Measurements from ENCODE around the gene DNAJC25. TPM values are rescaled to one million over a fixed set of nuclear protein-coding genes. Genes with fewer than 3 reads are reported as not detected.
A peak's percentile ranks its signal among the peaks of the same experiment; 100 is the strongest.

Gene DNAJC25
- total RNA-seq, 1 experiment from 2014 or later, result 6.1 TPM

DNA sequence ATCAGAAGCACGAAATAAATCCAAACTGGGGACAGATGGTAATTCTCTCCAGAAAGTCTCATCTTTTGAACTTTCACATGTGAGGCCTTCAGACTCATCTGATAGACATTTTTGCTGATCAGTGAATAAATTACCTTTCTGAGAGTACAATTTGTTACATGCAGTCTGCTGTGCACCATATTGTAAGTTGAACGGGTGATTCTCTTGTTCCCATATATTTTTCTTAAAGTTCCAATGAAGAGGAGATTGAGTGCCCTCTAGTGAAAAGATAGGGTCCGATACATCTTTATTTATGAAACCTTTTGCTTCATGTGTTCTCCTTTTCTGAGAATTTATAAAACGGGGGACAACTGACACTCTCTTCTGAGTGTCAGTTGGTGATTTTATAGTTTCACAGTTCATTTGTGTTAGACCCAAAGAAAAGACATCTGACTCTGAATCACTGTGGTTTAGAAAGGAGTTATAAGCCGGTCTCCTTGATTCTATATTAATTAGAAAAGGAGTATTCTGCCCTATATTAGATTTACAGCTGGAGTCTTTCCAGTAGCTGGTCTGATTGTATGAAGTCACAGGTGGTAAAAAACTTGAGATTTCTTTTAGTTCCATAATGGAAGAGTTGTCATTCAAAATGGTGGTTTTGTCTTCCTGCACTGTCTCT, 60.7 kb downstream of the DNAJC25 start:
- TF ChIP-seq CTCF (conservative IDR thresholded peaks at IDR 0.05; ENCODE audit: low read depth, low read length) (peak; percentile 64), EZH2 (IDR thresholded peaks at IDR 0.05; ENCODE audit: borderline replicate concordance, low read depth, low read length, poor library complexity, severe bottlenecking) (no peak)
- no peaks in the 10 kb centered on the region for H3K4me1 ChIP-seq (ENCODE audit: insufficient read depth, low read length, poor library complexity, severe bottlenecking)
- H3K36me3 ChIP-seq (ENCODE audit: insufficient read depth, low read length, poor library complexity, severe bottlenecking), result no peaks in the 10 kb centered on the region
- no peak overlapping the region for H3K4me3 ChIP-seq (ENCODE audit: low read depth, low read length, poor library complexity, severe bottlenecking)
- intact Hi-C loops (cut with micrococcal nuclease; ENCODE audit: unreplicated experiment), result loop anchor here (2.0 kb wide), 1 partner anchor 93 kb away; the partner anchor contains the start of gene PTGR1
- H3K27me3 ChIP-seq (replicated peaks; ENCODE audit: insufficient read depth, low read depth, low read length, poor library complexity), result no peaks in the 10 kb centered on the region
- no peak overlapping the region for H3K27ac ChIP-seq (ENCODE audit: low read depth, low read length, poor library complexity, severe bottlenecking)
- DNase-seq (ENCODE audit: low spot score), result peak; percentile 73
- no peaks in the 10 kb centered on the region for H3K9me3 ChIP-seq (ENCODE audit: low read depth, low read length, poor library complexity, severe bottlenecking)
- BruUV-seq (replicated peaks), result no TSS peak
- ChIA-PET CTCF (interaction anchor here (0.6 to 1.2 kb wide), 2 partner anchors 93 to 118 kb away, joined by 3 to 4 read pairs; no protein-coding TSS in a partner anchor), POLR2A (ENCODE audit: low non-redundant PET) (no interaction called here)

DNA sequence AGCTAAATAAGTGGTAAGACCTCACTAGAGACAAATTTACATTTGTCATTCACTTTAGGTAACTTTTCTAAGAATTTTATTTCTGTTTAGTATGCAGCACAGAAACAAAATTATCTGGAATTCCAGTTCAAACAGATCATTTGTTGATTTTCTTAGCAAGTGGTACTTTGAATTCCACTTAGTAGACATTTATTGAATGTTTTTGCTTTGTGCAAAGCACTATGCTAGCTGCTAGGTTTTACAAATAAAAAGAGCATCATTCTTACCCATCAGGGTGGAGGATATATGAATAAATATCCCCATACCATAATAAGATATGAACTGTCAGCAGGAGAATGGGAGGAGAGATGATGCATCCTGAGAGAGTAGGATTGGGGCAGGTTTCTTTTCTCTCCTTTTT, 65.7 kb downstream of the DNAJC25 start:
- H3K27me3 ChIP-seq (replicated peaks; ENCODE audit: insufficient read depth, low read depth, low read length, poor library complexity), result no peaks in the 10 kb centered on the region
- no peaks in the 10 kb centered on the region for H3K36me3 ChIP-seq (ENCODE audit: insufficient read depth, low read length, poor library complexity, severe bottlenecking)
- TF ChIP-seq CTCF (conservative IDR thresholded peaks at IDR 0.05; ENCODE audit: low read depth, low read length) (no peak), EZH2 (IDR thresholded peaks at IDR 0.05; ENCODE audit: borderline replicate concordance, low read depth, low read length, poor library complexity, severe bottlenecking) (no peak)
- CTCF ChIA-PET, result no interaction called here
- intact Hi-C loops (cut with micrococcal nuclease; ENCODE audit: unreplicated experiment), result no loop called here
- POLR2A ChIA-PET (ENCODE audit: low non-redundant PET), result no interaction called here
- no peak for DNase-seq (ENCODE audit: low spot score)
- H3K4me3 ChIP-seq (ENCODE audit: low read depth, low read length, poor library complexity, severe bottlenecking), result no peak overlapping the region
- H3K4me1 ChIP-seq (ENCODE audit: insufficient read depth, low read length, poor library complexity, severe bottlenecking), result no peaks in the 10 kb centered on the region
- H3K9me3 ChIP-seq (ENCODE audit: low read depth, low read length, poor library complexity, severe bottlenecking), result no peaks in the 10 kb centered on the region
- no TSS peak for BruUV-seq (replicated peaks)
- H3K27ac ChIP-seq (ENCODE audit: low read depth, low read length, poor library complexity, severe bottlenecking), result no peak overlapping the region

DNA sequence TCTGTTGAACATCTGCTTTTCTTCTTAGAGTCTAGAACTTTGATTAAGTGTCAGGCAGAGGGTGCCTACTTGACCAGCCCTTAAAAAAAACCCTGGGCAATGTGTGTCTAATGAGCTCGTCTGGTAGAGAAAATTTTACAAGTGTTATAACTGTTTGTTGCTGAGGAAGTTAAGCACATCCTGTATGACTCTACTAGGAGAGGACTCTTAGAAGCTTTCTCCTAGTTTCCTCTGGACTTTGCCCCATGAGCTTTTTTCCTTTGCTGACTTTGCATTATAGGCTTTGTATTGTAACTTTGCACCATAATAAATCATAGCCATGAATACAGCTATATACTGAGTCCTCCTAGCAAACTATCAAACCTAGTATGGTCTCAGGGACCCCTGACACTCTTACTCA, 69.6 kb downstream of the DNAJC25 start:
- Histone ChIP-seq H3K4me1 (ENCODE audit: insufficient read depth, low read length, poor library complexity, severe bottlenecking) (no peaks in the 10 kb centered on the region), H3K27me3 (replicated peaks; ENCODE audit: insufficient read depth, low read depth, low read length, poor library complexity) (no peaks in the 10 kb centered on the region), H3K9me3 (ENCODE audit: low read depth, low read length, poor library complexity, severe bottlenecking) (no peaks in the 10 kb centered on the region), H3K27ac (ENCODE audit: low read depth, low read length, poor library complexity, severe bottlenecking) (no peak overlapping the region), H3K4me3 (ENCODE audit: low read depth, low read length, poor library complexity, severe bottlenecking) (no peak overlapping the region), H3K36me3 (ENCODE audit: insufficient read depth, low read length, poor library complexity, severe bottlenecking) (no peaks in the 10 kb centered on the region)
- ChIA-PET CTCF (no interaction called here), POLR2A (ENCODE audit: low non-redundant PET) (no interaction called here)
- no peak for DNase-seq (ENCODE audit: low spot score)
- TF ChIP-seq EZH2 (IDR thresholded peaks at IDR 0.05; ENCODE audit: borderline replicate concordance, low read depth, low read length, poor library complexity, severe bottlenecking), result no peak
- TF ChIP-seq CTCF (conservative IDR thresholded peaks at IDR 0.05; ENCODE audit: low read depth, low read length), result no peak
- BruUV-seq (replicated peaks), result no TSS peak
- intact Hi-C loops (cut with micrococcal nuclease; ENCODE audit: unreplicated experiment), result no loop called here

Other genes starting within 250 kb of the DNAJC25 start
- 116 and 124 TPM in 2 replicates for gene ECPAS, start 147.0 kb upstream of the DNAJC25 start, total RNA-seq (2021)
- gene ZNF483, start 106.2 kb upstream of the DNAJC25 start, total RNA-seq (2021), result 3.4 and 4.4 TPM in 2 replicates
- 20.9 and 29.7 TPM in 2 replicates for gene PTGR1, start 31.7 kb upstream of the DNAJC25 start, total RNA-seq (2021)
- 24.4 and 26.2 TPM in 2 replicates for gene GNG10, start 30.3 kb downstream of the DNAJC25 start, total RNA-seq (2021)
- not detected in 2 replicates for gene SHOC1, start 163.6 kb downstream of the DNAJC25 start, total RNA-seq (2021)

Measured in A673 (cell line).